Bronchial epithelial cell (primary cell): ENCODE results near the gene EPHA10. TPM values are rescaled to one million over a fixed set of nuclear protein-coding genes. Genes with fewer than 3 reads are reported as not detected.

ENCODE experiments used
- DNase-seq: peaks from one replicate; pipeline ENCODE4 v3.0.0-alpha.2; 2010; ENCODE audit warnings: low read depth
- FAIRE-seq: peaks from 2 replicates; lab custom pipeline; 2011; peaks lifted over from hg19 to GRCh38; lab: Jason Lieb, UNC
- H3K27me3 ChIP-seq: 2 replicates; pipeline ENCODE4 v1.5.1; 2011; ENCODE audit warnings: low read length; ENCODE audit not compliant: control insufficient read depth, insufficient read depth
- H3K36me3 ChIP-seq: 2 replicates; pipeline ENCODE4 v1.5.1; 2011; ENCODE audit warnings: low read length; ENCODE audit not compliant: control insufficient read depth, insufficient read depth
- H3K4me3 ChIP-seq: 2 replicates; pipeline ENCODE4 v1.5.1; 2011; ENCODE audit warnings: mild to moderate bottlenecking, low read depth, low read length, control low read depth
- total RNA-seq: library from RNA; depleted of rRNA; stranded (reverse); fragments of >200 nt; gene quantifications from 2 replicates; pipeline ENCODE4 v1.2.1, GENCODE V29; 2014
- TF ChIP-seq, protein P1 (sequence below): IDR thresholded peaks from 2 replicates; pipeline ENCODE4 v1.5.1; 2011; ENCODE audit warnings: mild to moderate bottlenecking, moderate library complexity, low read length, control low read depth, inconsistent platforms; ENCODE audit not compliant: insufficient read depth, severe bottlenecking

EPHA10 gene
- total RNA-seq, 1 donor from 2014 or later = 0.26 TPM

DNA sequence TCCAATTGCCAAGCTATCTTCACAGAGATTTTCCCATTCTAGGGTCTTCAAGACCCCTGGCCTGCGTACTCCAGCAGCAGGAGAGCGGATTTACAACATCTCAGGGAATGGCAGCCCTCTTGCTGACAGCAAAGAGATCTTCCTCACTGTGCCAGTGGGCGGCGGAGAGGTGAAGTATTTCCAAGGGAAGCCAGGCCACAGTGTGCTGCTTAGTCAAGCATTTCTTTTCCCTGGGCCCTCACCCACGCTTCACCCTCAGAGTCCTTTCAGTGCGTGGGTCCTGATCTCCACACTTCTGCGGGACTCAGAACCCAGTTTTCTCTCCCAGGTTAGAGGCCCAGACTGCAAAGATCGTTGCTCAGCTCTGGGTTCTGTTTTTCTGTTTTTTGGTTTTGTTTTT lies 59.5 kb downstream of the EPHA10 start:
- no peak overlapping the region for H3K4me3 ChIP-seq
- DNase-seq (no peak), FAIRE-seq (no peak)
- H3K36me3 ChIP-seq = peaks cover 10% of the 10 kb centered on the region
- TF ChIP-seq, protein P1, sequence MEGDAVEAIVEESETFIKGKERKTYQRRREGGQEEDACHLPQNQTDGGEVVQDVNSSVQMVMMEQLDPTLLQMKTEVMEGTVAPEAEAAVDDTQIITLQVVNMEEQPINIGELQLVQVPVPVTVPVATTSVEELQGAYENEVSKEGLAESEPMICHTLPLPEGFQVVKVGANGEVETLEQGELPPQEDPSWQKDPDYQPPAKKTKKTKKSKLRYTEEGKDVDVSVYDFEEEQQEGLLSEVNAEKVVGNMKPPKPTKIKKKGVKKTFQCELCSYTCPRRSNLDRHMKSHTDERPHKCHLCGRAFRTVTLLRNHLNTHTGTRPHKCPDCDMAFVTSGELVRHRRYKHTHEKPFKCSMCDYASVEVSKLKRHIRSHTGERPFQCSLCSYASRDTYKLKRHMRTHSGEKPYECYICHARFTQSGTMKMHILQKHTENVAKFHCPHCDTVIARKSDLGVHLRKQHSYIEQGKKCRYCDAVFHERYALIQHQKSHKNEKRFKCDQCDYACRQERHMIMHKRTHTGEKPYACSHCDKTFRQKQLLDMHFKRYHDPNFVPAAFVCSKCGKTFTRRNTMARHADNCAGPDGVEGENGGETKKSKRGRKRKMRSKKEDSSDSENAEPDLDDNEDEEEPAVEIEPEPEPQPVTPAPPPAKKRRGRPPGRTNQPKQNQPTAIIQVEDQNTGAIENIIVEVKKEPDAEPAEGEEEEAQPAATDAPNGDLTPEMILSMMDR = no peak
- H3K27me3 ChIP-seq = no peaks in the 10 kb centered on the region

- TF ChIP-seq, protein P1 = no peak
- Histone ChIP-seq H3K4me3 (no peak overlapping the region), H3K36me3 (peaks cover 10% of the 10 kb centered on the region), H3K27me3 (no peaks in the 10 kb centered on the region)
- FAIRE-seq (no peak), DNase-seq (no peak)
These were observed 60.0 kb downstream of the EPHA10 start for GRCh38 chr1:37704966-37705365.

- Histone ChIP-seq H3K27me3 (no peaks in the 10 kb centered on the region), H3K36me3 (peaks cover 3% of the 10 kb centered on the region), H3K4me3 (no peak overlapping the region)
- DNase-seq = no peak
- TF ChIP-seq, protein P1 = no peak
- no peak for FAIRE-seq
These were observed 61.9 kb downstream of the EPHA10 start for GRCh38 chr1:37703061-37703460.

- DNase-seq (no peak), FAIRE-seq (no peak)
- TF ChIP-seq, protein P1 = no peak
- Histone ChIP-seq H3K4me3 (no peak overlapping the region), H3K27me3 (no peaks in the 10 kb centered on the region), H3K36me3 (peaks cover 3% of the 10 kb centered on the region)
These were observed 63.9 kb downstream of the EPHA10 start for GRCh38 chr1:37701051-37701450.

DNA sequence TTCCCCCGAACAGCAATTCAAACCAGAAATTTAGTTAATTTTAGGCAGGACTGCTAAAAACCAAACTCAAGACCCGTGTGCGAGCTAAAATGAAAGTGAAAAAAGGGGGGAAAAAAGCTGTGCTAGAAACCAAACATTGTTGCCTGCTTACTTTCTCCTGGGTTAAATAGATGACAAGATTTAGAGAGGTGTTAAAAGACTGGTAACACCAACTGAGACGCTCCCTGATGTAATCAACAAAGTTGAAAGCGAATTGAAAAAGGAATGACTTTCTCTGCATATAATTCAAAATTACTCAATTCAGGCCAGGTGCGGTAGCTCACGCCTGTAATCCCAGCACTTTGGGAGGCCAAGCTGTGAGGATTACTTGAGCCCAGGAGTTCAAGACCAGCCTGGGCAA lies 65.8 kb downstream of the EPHA10 start:
- Histone ChIP-seq H3K27me3 (no peaks in the 10 kb centered on the region), H3K36me3 (peaks cover 2% of the 10 kb centered on the region), H3K4me3 (no peak overlapping the region)
- TF ChIP-seq, protein P1 = no peak
- FAIRE-seq = no peak
- no peak for DNase-seq

GRCh38 chr1:37697737-37698136 lies 67.2 kb downstream of the EPHA10 start:
- Histone ChIP-seq H3K27me3 (no peaks in the 10 kb centered on the region), H3K36me3 (peaks cover 2% of the 10 kb centered on the region), H3K4me3 (no peak overlapping the region)
- TF ChIP-seq, protein P1 = no peak
- FAIRE-seq (no peak), DNase-seq (no peak)
